ENCODE measurements around the gene MRPL53. TPM values are rescaled to one million over a fixed set of nuclear protein-coding genes. Genes with fewer than 3 reads are reported as not detected.

Gene MRPL53
- total and polyA plus RNA-seq, 2 of the 13 experiments (the other 11 are each of a cell fraction or from before 2014, with no cell fraction given): 34.3 to 51.9 TPM

DNA sequence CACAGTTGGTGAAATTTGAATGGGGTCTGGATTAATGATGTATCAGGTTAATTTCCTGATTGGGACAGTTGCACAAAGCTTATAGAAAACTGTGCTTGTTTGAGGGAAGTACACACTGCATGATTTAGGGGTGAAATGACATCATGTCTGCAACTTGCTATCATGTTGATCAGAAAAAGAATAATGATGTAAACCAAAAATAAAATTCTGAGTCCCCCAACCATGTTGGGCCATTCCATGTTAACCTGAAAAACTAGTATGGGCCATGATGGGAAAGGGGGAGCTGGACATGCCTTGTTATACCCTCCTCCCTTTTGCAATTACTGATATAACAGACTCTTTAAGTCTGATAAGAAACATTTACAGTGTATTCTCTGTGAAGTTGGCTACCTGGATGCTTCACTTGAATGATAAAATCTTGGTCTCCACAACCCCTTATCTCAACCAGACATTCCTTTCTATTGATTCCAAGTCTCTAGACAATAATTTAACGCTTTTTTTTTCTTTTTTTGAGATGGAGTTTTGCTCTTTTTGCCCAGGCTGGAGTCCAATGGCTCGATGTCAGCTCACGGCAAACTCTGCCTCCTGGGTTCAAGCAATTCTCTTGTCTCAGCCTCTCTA lies 21.8 kb downstream of the MRPL53 start (continued):
- TF ChIP-seq, protein P1, sequence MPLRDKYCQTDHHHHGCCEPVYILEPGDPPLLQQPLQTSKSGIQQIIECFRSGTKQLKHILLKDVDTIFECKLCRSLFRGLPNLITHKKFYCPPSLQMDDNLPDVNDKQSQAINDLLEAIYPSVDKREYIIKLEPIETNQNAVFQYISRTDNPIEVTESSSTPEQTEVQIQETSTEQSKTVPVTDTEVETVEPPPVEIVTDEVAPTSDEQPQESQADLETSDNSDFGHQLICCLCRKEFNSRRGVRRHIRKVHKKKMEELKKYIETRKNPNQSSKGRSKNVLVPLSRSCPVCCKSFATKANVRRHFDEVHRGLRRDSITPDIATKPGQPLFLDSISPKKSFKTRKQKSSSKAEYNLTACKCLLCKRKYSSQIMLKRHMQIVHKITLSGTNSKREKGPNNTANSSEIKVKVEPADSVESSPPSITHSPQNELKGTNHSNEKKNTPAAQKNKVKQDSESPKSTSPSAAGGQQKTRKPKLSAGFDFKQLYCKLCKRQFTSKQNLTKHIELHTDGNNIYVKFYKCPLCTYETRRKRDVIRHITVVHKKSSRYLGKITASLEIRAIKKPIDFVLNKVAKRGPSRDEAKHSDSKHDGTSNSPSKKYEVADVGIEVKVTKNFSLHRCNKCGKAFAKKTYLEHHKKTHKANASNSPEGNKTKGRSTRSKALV (CRISPR knock-in tag; IDR thresholded peaks at IDR 0.05): no peak

DNA sequence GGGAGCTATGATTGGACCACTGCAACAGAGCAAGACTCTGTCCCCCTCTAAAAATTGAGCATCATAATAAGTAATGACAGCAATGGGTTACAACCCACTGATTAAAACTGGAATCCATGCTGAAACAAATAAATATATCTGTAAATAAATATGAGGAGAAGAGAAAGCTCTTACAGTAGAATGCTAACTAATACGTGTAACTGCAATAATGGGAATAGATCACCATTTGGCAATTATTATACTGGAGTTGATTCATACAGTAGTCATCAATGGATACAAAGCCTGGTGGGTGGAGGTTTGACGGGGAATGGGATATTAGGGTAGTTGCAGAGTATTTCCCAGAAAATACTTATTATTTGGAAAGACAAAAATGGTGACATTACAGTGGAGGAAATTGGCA lies 23.7 kb downstream of the MRPL53 start:
- peak overlapping the region; percentile 75; the same call in 1 of the 2 replicates for H3K4me2 ChIP-seq (ENCODE audit: low read depth, low read length)
- no peak overlapping the region for H3K27ac ChIP-seq (ENCODE audit: extremely low read length, insufficient read depth, low read length)
- BruUV-seq (replicated peaks): no TSS peak
- H3K9ac ChIP-seq (ENCODE audit: insufficient read depth, low read depth, low read length): no peak overlapping the region
- intact Hi-C loops (cut with micrococcal nuclease; ENCODE audit: unreplicated experiment): no loop called here
- CTCF ChIA-PET (ENCODE audit: low intra/inter-chr PET ratio, low total read pairs): no interaction called here
- POLR2A ChIA-PET: interaction anchor here (1.3 to 11.6 kb wide), 4 partner anchors 7 to 32 kb away, joined by 3 to 342 read pairs (median 13); partner anchors contain the start of genes INO80B and WBP1
- TF ChIP-seq, protein P2, sequence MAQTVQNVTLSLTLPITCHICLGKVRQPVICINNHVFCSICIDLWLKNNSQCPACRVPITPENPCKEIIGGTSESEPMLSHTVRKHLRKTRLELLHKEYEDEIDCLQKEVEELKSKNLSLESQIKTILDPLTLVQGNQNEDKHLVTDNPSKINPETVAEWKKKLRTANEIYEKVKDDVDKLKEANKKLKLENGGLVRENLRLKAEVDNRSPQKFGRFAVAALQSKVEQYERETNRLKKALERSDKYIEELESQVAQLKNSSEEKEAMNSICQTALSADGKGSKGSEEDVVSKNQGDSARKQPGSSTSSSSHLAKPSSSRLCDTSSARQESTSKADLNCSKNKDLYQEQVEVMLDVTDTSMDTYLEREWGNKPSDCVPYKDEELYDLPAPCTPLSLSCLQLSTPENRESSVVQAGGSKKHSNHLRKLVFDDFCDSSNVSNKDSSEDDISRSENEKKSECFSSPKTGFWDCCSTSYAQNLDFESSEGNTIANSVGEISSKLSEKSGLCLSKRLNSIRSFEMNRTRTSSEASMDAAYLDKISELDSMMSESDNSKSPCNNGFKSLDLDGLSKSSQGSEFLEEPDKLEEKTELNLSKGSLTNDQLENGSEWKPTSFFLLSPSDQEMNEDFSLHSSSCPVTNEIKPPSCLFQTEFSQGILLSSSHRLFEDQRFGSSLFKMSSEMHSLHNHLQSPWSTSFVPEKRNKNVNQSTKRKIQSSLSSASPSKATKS (CRISPR knock-in tag; IDR thresholded peaks at IDR 0.05): 0 out of 2 replicates have a peak, but pooled peaks have one; percentile 59
- TF ChIP-seq, protein P3, sequence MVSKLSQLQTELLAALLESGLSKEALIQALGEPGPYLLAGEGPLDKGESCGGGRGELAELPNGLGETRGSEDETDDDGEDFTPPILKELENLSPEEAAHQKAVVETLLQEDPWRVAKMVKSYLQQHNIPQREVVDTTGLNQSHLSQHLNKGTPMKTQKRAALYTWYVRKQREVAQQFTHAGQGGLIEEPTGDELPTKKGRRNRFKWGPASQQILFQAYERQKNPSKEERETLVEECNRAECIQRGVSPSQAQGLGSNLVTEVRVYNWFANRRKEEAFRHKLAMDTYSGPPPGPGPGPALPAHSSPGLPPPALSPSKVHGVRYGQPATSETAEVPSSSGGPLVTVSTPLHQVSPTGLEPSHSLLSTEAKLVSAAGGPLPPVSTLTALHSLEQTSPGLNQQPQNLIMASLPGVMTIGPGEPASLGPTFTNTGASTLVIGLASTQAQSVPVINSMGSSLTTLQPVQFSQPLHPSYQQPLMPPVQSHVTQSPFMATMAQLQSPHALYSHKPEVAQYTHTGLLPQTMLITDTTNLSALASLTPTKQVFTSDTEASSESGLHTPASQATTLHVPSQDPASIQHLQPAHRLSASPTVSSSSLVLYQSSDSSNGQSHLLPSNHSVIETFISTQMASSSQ (IDR thresholded peaks at IDR 0.05; ENCODE audit: low read depth): 0 out of 2 replicates have a peak, but pooled peaks have one; percentile 19
- TF ChIP-seq, protein P3 (CRISPR knock-in tag; IDR thresholded peaks at IDR 0.05; ENCODE audit: borderline replicate concordance): no peak
- TF ChIP-seq ZKSCAN8 (CRISPR knock-in tag; IDR thresholded peaks at IDR 0.05; ENCODE audit: borderline replicate concordance): no peak
- H3K27me3 ChIP-seq (ENCODE audit: control insufficient read depth in 1 of 2, insufficient read depth in 2 of 2, low read length in 2 of 2): no peaks in the 10 kb centered on the region
- WGBS (ENCODE audit: low lambda C conversion rate): 58% methylated on average over 2 of the region's 2 CpGs
- H4K20me1 ChIP-seq (ENCODE audit: insufficient read depth, low read length): no peaks in the 10 kb centered on the region
- H3K36me3 ChIP-seq (replicated peaks in 1 of 2; ENCODE audit: control insufficient read depth in 1 of 2, insufficient read depth in 2 of 2, low read length in 2 of 2): no peaks in the 10 kb centered on the region
- FAIRE-seq: no peak
- H3K4me3 ChIP-seq (replicated peaks in 1 of 3; ENCODE audit: insufficient read depth in 1 of 3, low read depth in 2 of 3, low read length in 3 of 3): no peak overlapping the region
- H3K4me1 ChIP-seq (ENCODE audit: insufficient read depth, low read length): peaks cover 66% of the 10 kb centered on the region
- ATAC-seq: no peak
- H3K79me2 ChIP-seq (ENCODE audit: insufficient read depth, low read length): no peaks in the 10 kb centered on the region
- no peaks in the 10 kb centered on the region for H3K9me3 ChIP-seq (ENCODE audit: low read length)
- DNase-seq (ENCODE audit: low spot score): no peak
- in situ Hi-C loops (cut with HindIII; ENCODE audit: extremely low pct_ligation_motif_present, low pct_unique_long_range_greater_than_20kb): no loop called here
- H2AFZ ChIP-seq (ENCODE audit: low read length): no peak overlapping the region

Data from HepG2 (cell line).